GM12873 (cell line): Measurements from ENCODE around the gene LRRC8A.

Source experiments
- CTCF ChIP-seq: IDR thresholded peaks from 2 replicates; pipeline ENCODE4 v1.5.1; 2012; ENCODE audit warnings: low read depth, mild to moderate bottlenecking, moderate library complexity, low read length, control low read depth; ENCODE audit not compliant: insufficient read depth; ENCODE audit errors: missing control alignments

Gene LRRC8A

GRCh38 chr9:128947527-128948301, 65.8 kb downstream of the LRRC8A start, which contains the start of the genes DOLK and NUP188:
Gene DOLK, minus strand, starts transcription at chr9:128947603. Its CDS starts 300 bp downstream, at chr9:128947303.
Gene NUP188, plus strand, starts transcription at chr9:128947699. Its CDS starts 21 bp downstream, at chr9:128947720.
- no peak for TF ChIP-seq CTCF
